NT2/D1 (cell line): Measurements from ENCODE around the gene C15orf40.
"Not testable (repeated sequence)": the region's sequence is repeated elsewhere in the genome, so short reads cannot be mapped to it uniquely, and the experiment has no call there.

ENCODE experiments used
- DNase-seq: peaks from one replicate; pipeline ENCODE4 v3.0.0-alpha.2; 2011; ENCODE audit warnings: low read depth, low spot score
- H3K27me3 ChIP-seq: 2 replicates; pipeline ENCODE4 v1.6.0; 2011; ENCODE audit warnings: mild to moderate bottlenecking; ENCODE audit not compliant: insufficient read length, insufficient read depth
- H3K36me3 ChIP-seq: 2 replicates; pipeline ENCODE4 v1.6.1; 2011; ENCODE audit warnings: mild to moderate bottlenecking, low read length, mixed read lengths; ENCODE audit not compliant: insufficient read depth, insufficient read length
- H3K4me1 ChIP-seq: 2 replicates; pipeline ENCODE4 v1.5.1; 2011; ENCODE audit not compliant: insufficient read depth, insufficient read length
- H3K4me3 ChIP-seq: 2 replicates; pipeline ENCODE4 v1.5.1; 2011; ENCODE audit warnings: low read depth; ENCODE audit not compliant: insufficient read length
- H3K9ac ChIP-seq: 2 replicates; pipeline ENCODE4 v1.6.0; 2011; ENCODE audit warnings: low read depth; ENCODE audit not compliant: insufficient read length
- H3K9me3 ChIP-seq: 2 replicates; pipeline ENCODE4 v1.5.1; 2011; ENCODE audit warnings: mild to moderate bottlenecking, low read length; ENCODE audit not compliant: insufficient read depth
- SUZ12 ChIP-seq: IDR thresholded peaks from 2 replicates; pipeline ENCODE4 v1.6.1; 2011; ENCODE audit not compliant: insufficient read length, insufficient read depth; ENCODE audit errors: extremely low read depth
- YY1 ChIP-seq: IDR thresholded peaks from 2 replicates; pipeline ENCODE4 v1.6.1; 2011; ENCODE audit not compliant: insufficient read length, insufficient read depth
- ZNF274 ChIP-seq: IDR thresholded peaks from 2 replicates; pipeline ENCODE4 v1.6.1; 2011; ENCODE audit warnings: mild to moderate bottlenecking, low read depth, low read length

C15orf40 gene

GRCh38 chr15:83012076-83012426 is 612 bp upstream of the C15orf40 start:
- H3K36me3 ChIP-seq = peaks cover 48% of the 10 kb centered on the region
- peak overlapping the region; percentile 99 for H3K4me3 ChIP-seq
- no peak for DNase-seq
- peak overlapping the region; percentile 80 for H3K9ac ChIP-seq
- peaks cover 25% of the 10 kb centered on the region for H3K9me3 ChIP-seq
- peaks cover 4% of the 10 kb centered on the region for H3K4me1 ChIP-seq
- no peaks in the 10 kb centered on the region for H3K27me3 ChIP-seq
- TF ChIP-seq YY1 (no peak), ZNF274 (no peak), SUZ12 (no peak)

- H3K9me3 ChIP-seq = peaks cover 25% of the 10 kb centered on the region
- H3K27me3 ChIP-seq = no peaks in the 10 kb centered on the region
- DNase-seq = peak; percentile 66
- peak; percentile 43 for TF ChIP-seq YY1
- TF ChIP-seq SUZ12 = no peak
- TF ChIP-seq ZNF274 = no peak
- H3K36me3 ChIP-seq = peaks cover 42% of the 10 kb centered on the region
- peak overlapping the region; percentile 99 for H3K4me3 ChIP-seq
- peaks cover 4% of the 10 kb centered on the region for H3K4me1 ChIP-seq
- peak overlapping the region; percentile 98 for H3K9ac ChIP-seq
Observed at GRCh38 chr15:83010709-83011270, 649 bp downstream of the C15orf40 start.

- H3K27me3 ChIP-seq, DNase-seq, H3K9ac ChIP-seq, H3K4me1 ChIP-seq, H3K4me3 ChIP-seq: not testable (repeated sequence)
- peaks cover 12% of the 10 kb centered on the region; the same call in 1 of the 2 replicates for H3K9me3 ChIP-seq
- H3K36me3 ChIP-seq = peaks cover 19% of the 10 kb centered on the region
Observed at GRCh38 chr15:83000672-83001031, 10.8 kb downstream of the C15orf40 start.

GRCh38 chr15:82999905-83000671 is 11.4 kb downstream of the C15orf40 start:
- Histone ChIP-seq H3K4me3 (no peak overlapping the region), H3K4me1 (no peaks in the 10 kb centered on the region), H3K9ac (no peak overlapping the region), H3K36me3 (peaks cover 14% of the 10 kb centered on the region), H3K27me3 (no peaks in the 10 kb centered on the region), H3K9me3 (peaks cover 12% of the 10 kb centered on the region; the same call in 1 of the 2 replicates)
- no peak for DNase-seq
- TF ChIP-seq ZNF274 = no peak
- no peak for TF ChIP-seq SUZ12
- no peak for TF ChIP-seq YY1

GRCh38 chr15:82999426-82999825 is 12.0 kb downstream of the C15orf40 start:
- H3K9ac ChIP-seq = no peak overlapping the region

GRCh38 chr15:82995938-82996337 is 15.5 kb downstream of the C15orf40 start:
- Histone ChIP-seq H3K27me3 (no peaks in the 10 kb centered on the region), H3K9ac (no peak overlapping the region), H3K36me3 (peaks cover 6% of the 10 kb centered on the region), H3K4me1 (no peaks in the 10 kb centered on the region), H3K9me3 (peaks cover 12% of the 10 kb centered on the region; the same call in 1 of the 2 replicates), H3K4me3 (no peak overlapping the region)
- TF ChIP-seq SUZ12 (no peak), YY1 (no peak), ZNF274 (no peak)
- DNase-seq = no peak

More at GRCh38 chr15:82999426-82999825, 12.0 kb downstream of the C15orf40 start:
- peaks cover 7% of the 10 kb centered on the region for H3K36me3 ChIP-seq
- no peak overlapping the region for H3K4me3 ChIP-seq
- no peak for TF ChIP-seq ZNF274
- TF ChIP-seq YY1 = no peak
- no peak for TF ChIP-seq SUZ12
- H3K27me3 ChIP-seq = no peaks in the 10 kb centered on the region
- H3K9me3 ChIP-seq = peaks cover 12% of the 10 kb centered on the region; the same call in 1 of the 2 replicates
- no peaks in the 10 kb centered on the region for H3K4me1 ChIP-seq
- DNase-seq = no peak

- Histone ChIP-seq H3K9ac (no peak overlapping the region), H3K9me3 (peaks cover 11% of the 10 kb centered on the region; the same call in 1 of the 2 replicates), H3K4me3 (no peak overlapping the region), H3K4me1 (no peaks in the 10 kb centered on the region), H3K36me3 (peaks cover 11% of the 10 kb centered on the region), H3K27me3 (no peaks in the 10 kb centered on the region)
- no peak for DNase-seq
- TF ChIP-seq YY1 (no peak), ZNF274 (no peak), SUZ12 (no peak)
Observed at GRCh38 chr15:82995076-82995475, 16.4 kb downstream of the C15orf40 start.
